IMR-90 (cell line): ENCODE data around the gene USO1. TPM values are rescaled to one million over a fixed set of nuclear protein-coding genes. Genes with fewer than 3 reads are reported as not detected.
A peak's percentile ranks its signal among the peaks of the same experiment; 100 is the strongest.

ENCODE experiments used
- ATAC-seq: fragments of 200-7000 bp; cut with Tn5 transposase; 2 replicates; pipeline ENCODE4 v1.9.1; 2020; ENCODE audit warnings: low read depth, mild to moderate bottlenecking, moderate library complexity
- BruUV-seq: library from RNA; stranded (reverse); fragments of 400-500 nt; replicated peaks from 2 replicates; lab custom pipeline; 2021; lab: Mats Ljungman, UMichigan
- CTCF ChIA-PET: fragments of 300-600 bp; formaldehyde crosslinking; extraction: SDS; loops from one replicate; lab custom pipeline; 2021; ENCODE audit warnings: antibody characterized with exemption; lab: Yijun Ruan, JAX
- POLR2A ChIA-PET: fragments of 300-600 bp; sonication (Branson Sonifier 250); formaldehyde crosslinking; loops from one replicate; lab custom pipeline; 2022; ENCODE audit warnings: antibody characterized with exemption; ENCODE audit not compliant: unreplicated experiment; lab: Charles Lee
- DNase-seq: peaks from one replicate; pipeline ENCODE4 v3.0.0; 2013
- H2AFZ ChIP-seq: replicated peaks from 2 replicates; pipeline ENCODE3; 2013; ENCODE audit warnings: low read length, mild to moderate bottlenecking; ENCODE audit not compliant: poor library complexity
- H2AK5ac ChIP-seq: 2 replicates; pipeline ENCODE4 v1.6.1; 2013; ENCODE audit warnings: low read depth, low read length, inconsistent platforms
- H2AK9ac ChIP-seq: replicated peaks from 2 replicates; pipeline ENCODE3; 2013; ENCODE audit warnings: mild to moderate bottlenecking, low read depth, low read length, moderate library complexity; ENCODE audit not compliant: poor library complexity
- H2BK120ac ChIP-seq: 2 replicates; pipeline ENCODE4 v1.6.1; 2013; ENCODE audit warnings: low read depth, low read length, inconsistent platforms
- H2BK15ac ChIP-seq: 3 replicates; pipeline ENCODE4 v1.6.1; 2013; ENCODE audit warnings: low read depth, low read length, inconsistent platforms
- H2BK20ac ChIP-seq: 2 replicates; pipeline ENCODE4 v1.6.1; 2013; ENCODE audit warnings: low read depth, mild to moderate bottlenecking, inconsistent platforms, low read length, moderate library complexity
- H2BK5ac ChIP-seq: 2 replicates; pipeline ENCODE4 v1.6.1; 2013; ENCODE audit warnings: mild to moderate bottlenecking, low read depth, low read length, inconsistent platforms; ENCODE audit not compliant: poor library complexity, severe bottlenecking
- H3K14ac ChIP-seq: replicated peaks from 2 replicates; pipeline ENCODE4 v1.6.1; 2013; ENCODE audit warnings: low read depth, low read length, inconsistent platforms
- H3K18ac ChIP-seq: 2 replicates; pipeline ENCODE4 v1.6.1; 2013; ENCODE audit warnings: low read depth, low read length, control low read depth
- H3K23ac ChIP-seq: 2 replicates; pipeline ENCODE4 v1.6.1; 2013; ENCODE audit warnings: low read depth, low read length, inconsistent platforms
- H3K27ac ChIP-seq: 2 replicates; pipeline ENCODE4 v1.5.1; 2013; ENCODE audit warnings: mild to moderate bottlenecking, control low read depth, low read length; ENCODE audit not compliant: insufficient read depth
- H3K27me3 ChIP-seq: 2 replicates; pipeline ENCODE4 v1.6.1; 2013; ENCODE audit warnings: low read length; ENCODE audit not compliant: control insufficient read depth, insufficient read depth
- H3K36me3 ChIP-seq: 2 replicates; pipeline ENCODE4 v1.6.1; 2013; ENCODE audit warnings: low read length, mixed read lengths; ENCODE audit not compliant: control insufficient read depth, insufficient read depth
- H3K4ac ChIP-seq: 2 replicates; pipeline ENCODE4 v1.6.1; 2013; ENCODE audit warnings: low read depth, low read length, inconsistent platforms
- H3K4me1 ChIP-seq: 2 replicates; pipeline ENCODE4 v1.6.1; 2013; ENCODE audit warnings: low read length, mixed read lengths; ENCODE audit not compliant: control insufficient read depth, insufficient read depth
- H3K4me2 ChIP-seq: 2 replicates; pipeline ENCODE4 v1.6.1; 2013; ENCODE audit warnings: low read depth, mild to moderate bottlenecking, control low read depth, low read length, moderate library complexity
- H3K4me3 ChIP-seq: 2 replicates; pipeline ENCODE4 v1.5.1; 2013; ENCODE audit warnings: low read depth, mild to moderate bottlenecking, control low read depth, low read length, moderate library complexity; ENCODE audit not compliant: insufficient read depth
- H3K56ac ChIP-seq: 2 replicates; pipeline ENCODE4 v1.6.1; 2013; ENCODE audit warnings: low read length, inconsistent platforms; ENCODE audit not compliant: insufficient read depth; ENCODE audit errors: extremely low read depth
- H3K79me1 ChIP-seq, 2 experiments: 2 replicates each; pipeline ENCODE4 v1.6.1; 2013; ENCODE audit warnings: low read length in 2 of 2, inconsistent platforms in 1 of 2, low read depth in 1 of 2
- H3K9ac ChIP-seq: 2 replicates; pipeline ENCODE4 v1.6.1; 2013; ENCODE audit warnings: low read depth, low read length, control low read depth
- H3K9me1 ChIP-seq: 2 replicates; pipeline ENCODE4 v1.6.1; 2013; ENCODE audit warnings: low read length, inconsistent platforms; ENCODE audit not compliant: insufficient read depth
- H3K9me3 ChIP-seq: 2 replicates; pipeline ENCODE4 v1.6.1; 2013; ENCODE audit warnings: low read length; ENCODE audit not compliant: control insufficient read depth, insufficient read depth
- H4K20me1 ChIP-seq: 2 replicates; pipeline ENCODE4 v1.6.1; 2013; ENCODE audit warnings: low read length, inconsistent platforms; ENCODE audit not compliant: insufficient read depth
- H4K5ac ChIP-seq: 2 replicates; pipeline ENCODE4 v1.6.1; 2013; ENCODE audit warnings: mild to moderate bottlenecking, low read depth, low read length, control low read depth
- H4K8ac ChIP-seq, 2 experiments: 2 replicates each; pipeline ENCODE4 v1.6.1; 2013; ENCODE audit warnings: low read depth in 2 of 2, low read length in 2 of 2, control low read depth in 1 of 2, inconsistent platforms in 1 of 2
- H4K91ac ChIP-seq: 2 replicates; pipeline ENCODE4 v1.6.1; 2013; ENCODE audit warnings: low read depth, low read length, inconsistent platforms; ENCODE audit not compliant: insufficient read depth
- BHLHE40 ChIP-seq: fragments of 150-350 bp; IDR thresholded peaks from 2 replicates; pipeline ENCODE4 v1.6.1; 2016; ENCODE audit warnings: mild to moderate bottlenecking, low read depth, low read length
- CEBPB ChIP-seq: IDR thresholded peaks from 2 replicates; pipeline ENCODE4 v1.6.1; 2012; ENCODE audit warnings: low read depth, low read length, improper control_type of control experiment
- CHD1 ChIP-seq: IDR thresholded peaks from 2 replicates; pipeline ENCODE4 v1.6.1; 2012; ENCODE audit warnings: low read depth, low read length, improper control_type of control experiment
- CTCF ChIP-seq: conservative IDR thresholded peaks from 2 replicates; pipeline ENCODE4 v1.5.1; 2012; ENCODE audit warnings: mild to moderate bottlenecking, low read depth, low read length, improper control_type of control experiment
- ELK1 ChIP-seq: fragments of 150-350 bp; IDR thresholded peaks from 2 replicates; pipeline ENCODE4 v1.6.1; 2016; ENCODE audit warnings: low read depth, mild to moderate bottlenecking, low read length, moderate library complexity, borderline replicate concordance
- FOS ChIP-seq: fragments of 150-350 bp; IDR thresholded peaks from 2 replicates; pipeline ENCODE4 v1.6.1; 2016; ENCODE audit warnings: low read depth, low read length
- MAFK ChIP-seq: IDR thresholded peaks from 2 replicates; pipeline ENCODE4 v1.6.1; 2012; ENCODE audit warnings: low read depth, low read length, improper control_type of control experiment
- MAZ ChIP-seq: IDR thresholded peaks from 2 replicates; pipeline ENCODE4 v1.6.1; 2012; ENCODE audit warnings: low read depth, mild to moderate bottlenecking, low read length, improper control_type of control experiment, moderate library complexity, borderline replicate concordance
- NFE2L2 ChIP-seq: fragments of 150-350 bp; IDR thresholded peaks from 2 replicates; pipeline ENCODE4 v1.6.1; 2016; ENCODE audit warnings: low read depth, mild to moderate bottlenecking, low read length
- POLR2A ChIP-seq: IDR thresholded peaks from 2 replicates; pipeline ENCODE4 v1.6.1; 2012; ENCODE audit warnings: mild to moderate bottlenecking, low read depth, low read length
- RAD21 ChIP-seq: IDR thresholded peaks from 2 replicates; pipeline ENCODE4 v1.6.1; 2012; ENCODE audit warnings: low read length, improper control_type of control experiment
- RCOR1 ChIP-seq: IDR thresholded peaks from 2 replicates; pipeline ENCODE4 v1.6.1; 2012; ENCODE audit warnings: mild to moderate bottlenecking, low read length, improper control_type of control experiment; ENCODE audit not compliant: insufficient replicate concordance
- RFX5 ChIP-seq: IDR thresholded peaks from 2 replicates; pipeline ENCODE4 v1.8.0; 2012; ENCODE audit warnings: low read depth, mild to moderate bottlenecking, low read length, moderate library complexity
- dilution Hi-C: fragments of 300-500 bp; cut with HindIII; formaldehyde crosslinking; loops from one replicate; pipeline ENCODE4 v1.14.3; 2018; ENCODE audit warnings: low sequenced_read_pairs; ENCODE audit not compliant: unreplicated experiment
- in situ Hi-C: fragments of 300-500 bp; cut with MboI; formaldehyde crosslinking; loops from 3 replicates; pipeline ENCODE4 v1.14.3; 2019; ENCODE audit warnings: low sequenced_read_pairs, inconsistent platforms, mixed read lengths
- intact Hi-C: fragments of 100-400 bp; cut with micrococcal nuclease; formaldehyde crosslinking; loops from 2 replicates; pipeline ENCODE4 v1.10.0; 2022
- polyA plus RNA-seq, 3 experiments: library from polyadenylated mRNA; depleted of rRNA; stranded (reverse); fragments of >200 nt; gene quantifications; 2 replicates each; pipeline ENCODE4 v1.2.3, GENCODE V29; 2012; ENCODE audit warnings: low replicate concordance in 1 of 3
- total RNA-seq: library from RNA; depleted of rRNA; stranded (reverse); fragments of >200 nt; gene quantifications from 2 replicates; pipeline ENCODE4 v1.2.3, GENCODE V29; 2012

Gene USO1
- total and polyA plus RNA-seq, 2 of the 4 experiments (the other 2 are of a cell fraction): 63.7 to 121 TPM

GRCh38 chr4:75733369-75733768 lies 9.0 kb downstream of the USO1 start:
- peak; percentile 64 for DNase-seq
- peaks cover 3% of the 10 kb centered on the region for H3K36me3 ChIP-seq

More at GRCh38 chr4:75733369-75733768, 9.0 kb downstream of the USO1 start:
- peaks cover 9 to 47% of the 10 kb centered on the region in 2 experiments for H3K79me1 ChIP-seq
- H3K56ac ChIP-seq: no peak overlapping the region
- POLR2A ChIA-PET: no interaction called here
- H4K91ac ChIP-seq: no peak overlapping the region
- H3K27me3 ChIP-seq: no peaks in the 10 kb centered on the region
- H2AK9ac ChIP-seq: no peak overlapping the region
- no peak overlapping the region for H3K23ac ChIP-seq
- H4K5ac ChIP-seq: no peak overlapping the region
- TF ChIP-seq RFX5 (no peak), NFE2L2 (no peak), CEBPB (no peak), RCOR1 (no peak), CTCF (no peak), ELK1 (no peak), FOS (no peak), POLR2A (no peak), CHD1 (no peak), BHLHE40 (no peak), MAZ (no peak), RAD21 (no peak), MAFK (no peak)
- no peak overlapping the region for H2BK20ac ChIP-seq
- H2AK5ac ChIP-seq: no peak overlapping the region
- no peak overlapping the region for H3K14ac ChIP-seq
- no TSS peak for BruUV-seq
- H3K9me1 ChIP-seq: peaks cover 6% of the 10 kb centered on the region
- H4K20me1 ChIP-seq: peaks cover 35% of the 10 kb centered on the region
- H3K4me3 ChIP-seq: no peak overlapping the region
- H4K8ac ChIP-seq: no peak overlapping the region
- CTCF ChIA-PET: interaction anchor here (0.7 kb wide), 1 partner anchor 13 kb away, joined by 5 read pairs; no protein-coding TSS in a partner anchor
- H3K4me2 ChIP-seq: no peak overlapping the region
- dilution Hi-C loops: no loop called here
- no peak overlapping the region for H2BK5ac ChIP-seq
- no peak overlapping the region for H3K4ac ChIP-seq
- H3K18ac ChIP-seq: no peak overlapping the region
- H3K9ac ChIP-seq: no peak overlapping the region
- no peak overlapping the region for H3K27ac ChIP-seq
- no peak overlapping the region for H2BK120ac ChIP-seq
- peak; percentile 21; the same call in 1 of the 2 replicates for ATAC-seq
- H2BK15ac ChIP-seq: no peak overlapping the region
- H3K9me3 ChIP-seq: no peaks in the 10 kb centered on the region
- intact Hi-C loops: no loop called here
- peaks cover 8% of the 10 kb centered on the region for H3K4me1 ChIP-seq
- H2AFZ ChIP-seq: no peak overlapping the region
- in situ Hi-C loops: no loop called here
